HepG2 (cell line): ENCODE measurements around the gene TP53I3. TPM values are rescaled to one million over a fixed set of nuclear protein-coding genes. Genes with fewer than 3 reads are reported as not detected.

ENCODE experiments used
- HOXD1 ChIP-seq: sonication (generic); formaldehyde crosslinking; IDR thresholded peaks from 2 replicates; pipeline ENCODE4 v1.5.0; 2020; ENCODE audit warnings: missing genetic modification reagents
- MATR3 ChIP-seq: sonication (generic); formaldehyde crosslinking; IDR thresholded peaks from 2 replicates; pipeline ENCODE4 v1.4.0; 2020; ENCODE audit warnings: missing genetic modification reagents
- NFKBIZ ChIP-seq: IDR thresholded peaks from 2 replicates; pipeline ENCODE4 v1.6.1; 2018; ENCODE audit warnings: missing genetic modification reagents, missing compliant biosample characterization
- PHF21A ChIP-seq: sonication (generic); formaldehyde crosslinking; IDR thresholded peaks from 2 replicates; pipeline ENCODE4 v1.5.0; 2020; ENCODE audit warnings: mild to moderate bottlenecking, missing genetic modification reagents
- REPIN1 ChIP-seq: sonication (generic); formaldehyde crosslinking; IDR thresholded peaks from 2 replicates; pipeline ENCODE4 v1.8.0; 2022; ENCODE audit warnings: missing genetic modification reagents, low read depth, mild to moderate bottlenecking, borderline replicate concordance
- ZFP36L1 ChIP-seq: sonication (generic); formaldehyde crosslinking; IDR thresholded peaks from 2 replicates; pipeline ENCODE4 v1.8.0; 2022; ENCODE audit warnings: mild to moderate bottlenecking, missing genetic modification reagents, moderate library complexity
- ZKSCAN5 ChIP-seq: sonication (generic); formaldehyde crosslinking; IDR thresholded peaks from 2 replicates; pipeline ENCODE4 v1.5.1; 2020; ENCODE audit warnings: mild to moderate bottlenecking, missing genetic modification reagents
- ZNF143 ChIP-seq: sonication (generic); formaldehyde crosslinking; IDR thresholded peaks from 2 replicates; pipeline ENCODE4 v1.4.0; 2020; ENCODE audit warnings: missing genetic modification reagents
- ZNF598 ChIP-seq: sonication (generic); formaldehyde crosslinking; IDR thresholded peaks from 2 replicates; pipeline ENCODE4 v1.5.1; 2020; ENCODE audit warnings: mild to moderate bottlenecking, missing genetic modification reagents, borderline replicate concordance
- ZNF607 ChIP-seq: sonication (generic); formaldehyde crosslinking; IDR thresholded peaks from 2 replicates; pipeline ENCODE4 v1.5.1; 2020; ENCODE audit warnings: missing genetic modification reagents, mild to moderate bottlenecking, borderline replicate concordance
- ZNF850 ChIP-seq: sonication (generic); formaldehyde crosslinking; conservative IDR thresholded peaks from 2 replicates; pipeline ENCODE4 v1.9.0; 2021; ENCODE audit warnings: mild to moderate bottlenecking, missing genetic modification reagents
- polyA plus RNA-seq, 8 experiments: library from polyadenylated mRNA; depleted of rRNA in 3 of 8; stranded (reverse) in 7 of 8; unstranded in 1 of 8; fragments of >200 nt; fragmentation: Illumina TruSeq in 4 of 8; extraction: Trizol in 4 of 8; gene quantifications; 2 replicates each; pipeline versions ENCODE4 v1.2.1 to v1.2.3, GENCODE V29; 2011 to 2016; ENCODE audit warnings: low read depth in 4 of 8, missing spikeins in 1 of 8, mixed read lengths in 1 of 8; ENCODE audit not compliant: insufficient read depth in 1 of 8
- total RNA-seq, 5 experiments: library from RNA; depleted of rRNA; stranded (reverse); fragments of >200 nt; fragmentation: Illumina TruSeq; extraction: Trizol; gene quantifications; 2 replicates each; pipeline ENCODE4 v1.2.3, GENCODE V29; 2016; ENCODE audit warnings: low read depth in 1 of 5
- TF ChIP-seq, protein P1 (sequence below): sonication (generic); formaldehyde crosslinking; IDR thresholded peaks from 2 replicates; pipeline ENCODE4 v1.4.0; 2020; ENCODE audit warnings: low read depth, missing genetic modification reagents
- TF ChIP-seq, protein P2 (sequence below): sonication (generic); formaldehyde crosslinking; IDR thresholded peaks from 2 replicates; pipeline ENCODE4 v1.5.0; 2020; ENCODE audit warnings: missing genetic modification reagents
- TF ChIP-seq, protein P3 (sequence below): sonication (generic); formaldehyde crosslinking; IDR thresholded peaks from 2 replicates; pipeline ENCODE4 v1.5.0; 2020; ENCODE audit warnings: mild to moderate bottlenecking, missing genetic modification reagents
- TF ChIP-seq, protein P4 (sequence below), 2 experiments: IDR thresholded peaks; 2 replicates each; pipeline ENCODE4 v1.6.1; 2011 to 2012; ENCODE audit warnings: low read length in 2 of 2, borderline replicate concordance in 1 of 2, low read depth in 1 of 2, mild to moderate bottlenecking in 1 of 2, moderate library complexity in 1 of 2

Gene TP53I3
- total and polyA plus RNA-seq, 2 of the 13 experiments (the other 11 are each of a cell fraction or from before 2014, with no cell fraction given) = 25.0 to 44.1 TPM

DNA sequence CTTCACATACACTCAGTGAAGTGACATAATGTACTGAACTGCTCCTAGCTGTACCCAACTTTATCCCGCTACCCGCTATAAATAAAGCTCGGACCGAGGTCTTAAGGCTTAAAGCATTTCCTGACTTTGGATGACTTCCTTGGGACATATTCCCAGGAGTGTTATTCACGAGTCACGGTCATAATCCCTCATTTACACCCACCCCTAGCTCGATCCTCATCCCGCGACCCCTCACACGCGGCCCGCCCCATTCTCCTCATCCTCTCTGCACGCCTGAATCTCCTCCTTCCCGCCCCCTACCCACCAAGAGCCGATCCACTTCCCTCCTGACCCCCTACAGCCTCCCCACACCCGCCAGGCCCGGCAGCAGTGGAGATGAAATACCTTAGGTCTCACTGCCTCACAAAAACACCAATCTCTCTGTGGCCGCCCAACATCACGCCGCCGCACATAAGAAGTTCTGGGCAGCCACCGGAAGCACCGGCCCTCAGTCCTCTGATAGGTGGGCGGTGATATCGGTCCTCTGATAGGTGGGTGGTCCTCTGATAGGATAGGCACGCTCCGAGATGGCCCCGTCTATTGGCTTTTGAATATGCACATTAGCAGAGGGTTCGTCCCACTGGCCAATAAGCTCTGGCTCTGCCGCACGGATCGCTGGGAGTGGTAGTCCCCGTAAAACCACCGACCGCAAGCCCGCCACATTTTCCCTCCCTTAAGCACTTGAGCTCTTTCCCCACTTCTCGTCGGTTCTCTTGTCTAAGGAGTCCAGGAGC lies 37.5 kb downstream of the TP53I3 start, which contains the start of gene WDCP (continued):
- TF ChIP-seq, protein P1, sequence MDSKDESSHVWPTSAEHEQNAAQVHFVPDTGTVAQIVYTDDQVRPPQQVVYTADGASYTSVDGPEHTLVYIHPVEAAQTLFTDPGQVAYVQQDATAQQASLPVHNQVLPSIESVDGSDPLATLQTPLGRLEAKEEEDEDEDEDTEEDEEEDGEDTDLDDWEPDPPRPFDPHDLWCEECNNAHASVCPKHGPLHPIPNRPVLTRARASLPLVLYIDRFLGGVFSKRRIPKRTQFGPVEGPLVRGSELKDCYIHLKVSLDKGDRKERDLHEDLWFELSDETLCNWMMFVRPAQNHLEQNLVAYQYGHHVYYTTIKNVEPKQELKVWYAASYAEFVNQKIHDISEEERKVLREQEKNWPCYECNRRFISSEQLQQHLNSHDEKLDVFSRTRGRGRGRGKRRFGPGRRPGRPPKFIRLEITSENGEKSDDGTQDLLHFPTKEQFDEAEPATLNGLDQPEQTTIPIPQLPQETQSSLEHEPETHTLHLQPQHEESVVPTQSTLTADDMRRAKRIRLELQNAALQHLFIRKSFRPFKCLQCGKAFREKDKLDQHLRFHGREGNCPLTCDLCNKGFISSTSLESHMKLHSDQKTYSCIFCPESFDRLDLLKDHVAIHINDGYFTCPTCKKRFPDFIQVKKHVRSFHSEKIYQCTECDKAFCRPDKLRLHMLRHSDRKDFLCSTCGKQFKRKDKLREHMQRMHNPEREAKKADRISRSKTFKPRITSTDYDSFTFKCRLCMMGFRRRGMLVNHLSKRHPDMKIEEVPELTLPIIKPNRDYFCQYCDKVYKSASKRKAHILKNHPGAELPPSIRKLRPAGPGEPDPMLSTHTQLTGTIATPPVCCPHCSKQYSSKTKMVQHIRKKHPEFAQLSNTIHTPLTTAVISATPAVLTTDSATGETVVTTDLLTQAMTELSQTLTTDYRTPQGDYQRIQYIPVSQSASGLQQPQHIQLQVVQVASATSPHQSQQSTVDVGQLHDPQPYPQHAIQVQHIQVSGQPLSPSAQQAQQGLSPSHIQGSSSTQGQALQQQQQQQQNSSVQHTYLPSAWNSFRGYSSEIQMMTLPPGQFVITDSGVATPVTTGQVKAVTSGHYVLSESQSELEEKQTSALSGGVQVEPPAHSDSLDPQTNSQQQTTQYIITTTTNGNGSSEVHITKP (CRISPR knock-in tag) = 0 out of 2 replicates have a peak, but pooled peaks have one; percentile 16
- TF ChIP-seq REPIN1 (CRISPR knock-in tag) = peak; percentile 70; the same call in 1 of the 2 replicates
- TF ChIP-seq PHF21A (CRISPR knock-in tag) = no peak
- no peak for TF ChIP-seq HOXD1 (CRISPR knock-in tag)
- TF ChIP-seq, protein P2, sequence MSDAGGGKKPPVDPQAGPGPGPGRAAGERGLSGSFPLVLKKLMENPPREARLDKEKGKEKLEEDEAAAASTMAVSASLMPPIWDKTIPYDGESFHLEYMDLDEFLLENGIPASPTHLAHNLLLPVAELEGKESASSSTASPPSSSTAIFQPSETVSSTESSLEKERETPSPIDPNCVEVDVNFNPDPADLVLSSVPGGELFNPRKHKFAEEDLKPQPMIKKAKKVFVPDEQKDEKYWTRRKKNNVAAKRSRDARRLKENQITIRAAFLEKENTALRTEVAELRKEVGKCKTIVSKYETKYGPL (CRISPR knock-in tag) = no peak
- TF ChIP-seq ZNF607 = no peak
- peak; percentile 24; the same call in 1 of the 2 replicates for TF ChIP-seq NFKBIZ (CRISPR knock-in tag)
- TF ChIP-seq ZKSCAN5 = 0 out of 2 replicates have a peak, but pooled peaks have one; percentile 17
- TF ChIP-seq MATR3 = no peak
- TF ChIP-seq, protein P3, sequence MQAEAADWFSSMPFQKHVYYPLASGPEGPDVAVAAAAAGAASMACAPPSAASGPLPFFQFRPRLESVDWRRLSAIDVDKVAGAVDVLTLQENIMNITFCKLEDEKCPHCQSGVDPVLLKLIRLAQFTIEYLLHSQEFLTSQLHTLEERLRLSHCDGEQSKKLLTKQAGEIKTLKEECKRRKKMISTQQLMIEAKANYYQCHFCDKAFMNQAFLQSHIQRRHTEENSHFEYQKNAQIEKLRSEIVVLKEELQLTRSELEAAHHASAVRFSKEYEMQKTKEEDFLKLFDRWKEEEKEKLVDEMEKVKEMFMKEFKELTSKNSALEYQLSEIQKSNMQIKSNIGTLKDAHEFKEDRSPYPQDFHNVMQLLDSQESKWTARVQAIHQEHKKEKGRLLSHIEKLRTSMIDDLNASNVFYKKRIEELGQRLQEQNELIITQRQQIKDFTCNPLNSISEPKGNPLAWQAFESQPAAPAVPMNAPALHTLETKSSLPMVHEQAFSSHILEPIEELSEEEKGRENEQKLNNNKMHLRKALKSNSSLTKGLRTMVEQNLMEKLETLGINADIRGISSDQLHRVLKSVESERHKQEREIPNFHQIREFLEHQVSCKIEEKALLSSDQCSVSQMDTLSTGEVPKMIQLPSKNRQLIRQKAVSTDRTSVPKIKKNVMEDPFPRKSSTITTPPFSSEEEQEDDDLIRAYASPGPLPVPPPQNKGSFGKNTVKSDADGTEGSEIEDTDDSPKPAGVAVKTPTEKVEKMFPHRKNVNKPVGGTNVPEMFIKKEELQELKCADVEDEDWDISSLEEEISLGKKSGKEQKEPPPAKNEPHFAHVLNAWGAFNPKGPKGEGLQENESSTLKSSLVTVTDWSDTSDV (CRISPR knock-in tag) = no peak
- TF ChIP-seq ZNF143 (CRISPR knock-in tag) = peak; percentile 95
- peak; percentile 53; the same call in 1 of the 2 replicates for TF ChIP-seq ZNF598 (CRISPR knock-in tag)
- TF ChIP-seq ZFP36L1 (CRISPR knock-in tag) = no peak
- no peak for TF ChIP-seq ZNF850 (CRISPR knock-in tag)
- TF ChIP-seq, protein P4, sequence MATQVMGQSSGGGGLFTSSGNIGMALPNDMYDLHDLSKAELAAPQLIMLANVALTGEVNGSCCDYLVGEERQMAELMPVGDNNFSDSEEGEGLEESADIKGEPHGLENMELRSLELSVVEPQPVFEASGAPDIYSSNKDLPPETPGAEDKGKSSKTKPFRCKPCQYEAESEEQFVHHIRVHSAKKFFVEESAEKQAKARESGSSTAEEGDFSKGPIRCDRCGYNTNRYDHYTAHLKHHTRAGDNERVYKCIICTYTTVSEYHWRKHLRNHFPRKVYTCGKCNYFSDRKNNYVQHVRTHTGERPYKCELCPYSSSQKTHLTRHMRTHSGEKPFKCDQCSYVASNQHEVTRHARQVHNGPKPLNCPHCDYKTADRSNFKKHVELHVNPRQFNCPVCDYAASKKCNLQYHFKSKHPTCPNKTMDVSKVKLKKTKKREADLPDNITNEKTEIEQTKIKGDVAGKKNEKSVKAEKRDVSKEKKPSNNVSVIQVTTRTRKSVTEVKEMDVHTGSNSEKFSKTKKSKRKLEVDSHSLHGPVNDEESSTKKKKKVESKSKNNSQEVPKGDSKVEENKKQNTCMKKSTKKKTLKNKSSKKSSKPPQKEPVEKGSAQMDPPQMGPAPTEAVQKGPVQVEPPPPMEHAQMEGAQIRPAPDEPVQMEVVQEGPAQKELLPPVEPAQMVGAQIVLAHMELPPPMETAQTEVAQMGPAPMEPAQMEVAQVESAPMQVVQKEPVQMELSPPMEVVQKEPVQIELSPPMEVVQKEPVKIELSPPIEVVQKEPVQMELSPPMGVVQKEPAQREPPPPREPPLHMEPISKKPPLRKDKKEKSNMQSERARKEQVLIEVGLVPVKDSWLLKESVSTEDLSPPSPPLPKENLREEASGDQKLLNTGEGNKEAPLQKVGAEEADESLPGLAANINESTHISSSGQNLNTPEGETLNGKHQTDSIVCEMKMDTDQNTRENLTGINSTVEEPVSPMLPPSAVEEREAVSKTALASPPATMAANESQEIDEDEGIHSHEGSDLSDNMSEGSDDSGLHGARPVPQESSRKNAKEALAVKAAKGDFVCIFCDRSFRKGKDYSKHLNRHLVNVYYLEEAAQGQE (IDR thresholded peaks at IDR 0.05; ENCODE audit: borderline replicate concordance in 1 of 2, low read depth in 1 of 2, low read length in 2 of 2) = peak in 1 of 2 experiments; percentile 61; a peak in 1 of 4 replicates
